H54 (cell line): Measurements from ENCODE around the gene PPM1A.
"Not testable (repeated sequence)": the region's sequence is repeated elsewhere in the genome, so short reads cannot be mapped to it uniquely, and the experiment has no call there.

Source experiments
- DNase-seq: peaks from one replicate; pipeline ENCODE4 v3.0.0; 2011; ENCODE audit warnings: low spot score, mixed read lengths; ENCODE audit not compliant: insufficient read length
- FAIRE-seq: peaks from 3 replicates; lab custom pipeline; 2011; peaks lifted over from hg19 to GRCh38; lab: Jason Lieb, UNC
- POLR2A ChIP-seq: IDR thresholded peaks from 2 replicates; pipeline ENCODE4 v1.6.1; 2011; ENCODE audit warnings: low read depth, mild to moderate bottlenecking, low read length

The PPM1A gene

GRCh38 chr14:60303745-60304144, 54.7 kb downstream of the PPM1A start:
- no peak for FAIRE-seq
- no peak for DNase-seq
- no peak for TF ChIP-seq POLR2A

- no peak for TF ChIP-seq POLR2A
- FAIRE-seq, result no peak
These were observed 55.5 kb downstream of the PPM1A start for GRCh38 chr14:60304509-60304908.

GRCh38 chr14:60309867-60310552, 61.0 kb downstream of the PPM1A start:
- no peak for TF ChIP-seq POLR2A
- FAIRE-seq, result no peak
- DNase-seq, result no peak

More at GRCh38 chr14:60304509-60304908, 55.5 kb downstream of the PPM1A start:
- DNase-seq, result no peak

- FAIRE-seq (no peak), DNase-seq (no peak)
- no peak for TF ChIP-seq POLR2A
These were observed 62.4 kb downstream of the PPM1A start for GRCh38 chr14:60311417-60311816.

GRCh38 chr14:60313093-60313492, 64.1 kb downstream of the PPM1A start:
- TF ChIP-seq POLR2A, result no peak
- no peak for DNase-seq
- no peak for FAIRE-seq

GRCh38 chr14:60315196-60315990, 66.4 kb downstream of the PPM1A start:
- FAIRE-seq (no peak), DNase-seq (no peak)
- TF ChIP-seq POLR2A, result no peak

- no peak for FAIRE-seq
- no peak for DNase-seq
- no peak for TF ChIP-seq POLR2A
These were observed 68.6 kb downstream of the PPM1A start for GRCh38 chr14:60317609-60318008.

- DNase-seq, FAIRE-seq: not testable (repeated sequence)
These were observed 71.8 kb downstream of the PPM1A start for GRCh38 chr14:60320860-60321259.

- no peak for DNase-seq
- TF ChIP-seq POLR2A, result no peak
- no peak for FAIRE-seq
These were observed 74.3 kb downstream of the PPM1A start for GRCh38 chr14:60323199-60323896.

GRCh38 chr14:60324837-60325236, 75.8 kb downstream of the PPM1A start:
- FAIRE-seq (no peak), DNase-seq (no peak)
- TF ChIP-seq POLR2A, result no peak

GRCh38 chr14:60326274-60326673, 77.3 kb downstream of the PPM1A start:
- FAIRE-seq (no peak), DNase-seq (no peak)
- no peak for TF ChIP-seq POLR2A

GRCh38 chr14:60327447-60328331, 78.7 kb downstream of the PPM1A start:
- DNase-seq, result no peak
- no peak for TF ChIP-seq POLR2A
- no peak for FAIRE-seq

GRCh38 chr14:60328583-60328982, 79.6 kb downstream of the PPM1A start:
- DNase-seq (no peak), FAIRE-seq (no peak)
- TF ChIP-seq POLR2A, result no peak
